HG02798 (cell line): ENCODE data around the gene PTPRJ.

Source experiments
- ATAC-seq: cut with Tn5 transposase; IDR thresholded peaks from one replicate; pipeline ENCODE4 v1.9.1; 2021; ENCODE audit warnings: mild to moderate bottlenecking; ENCODE audit not compliant: unreplicated experiment, poor library complexity

Gene PTPRJ

GRCh38 chr11:48105096-48105990, 125.0 kb downstream of the PTPRJ start:
- ATAC-seq: no peak

GRCh38 chr11:48106166-48106565, 125.8 kb downstream of the PTPRJ start:
- ATAC-seq: peak; percentile 25

GRCh38 chr11:48107188-48107704, 126.9 kb downstream of the PTPRJ start:
- ATAC-seq: peak; percentile 83

DNA sequence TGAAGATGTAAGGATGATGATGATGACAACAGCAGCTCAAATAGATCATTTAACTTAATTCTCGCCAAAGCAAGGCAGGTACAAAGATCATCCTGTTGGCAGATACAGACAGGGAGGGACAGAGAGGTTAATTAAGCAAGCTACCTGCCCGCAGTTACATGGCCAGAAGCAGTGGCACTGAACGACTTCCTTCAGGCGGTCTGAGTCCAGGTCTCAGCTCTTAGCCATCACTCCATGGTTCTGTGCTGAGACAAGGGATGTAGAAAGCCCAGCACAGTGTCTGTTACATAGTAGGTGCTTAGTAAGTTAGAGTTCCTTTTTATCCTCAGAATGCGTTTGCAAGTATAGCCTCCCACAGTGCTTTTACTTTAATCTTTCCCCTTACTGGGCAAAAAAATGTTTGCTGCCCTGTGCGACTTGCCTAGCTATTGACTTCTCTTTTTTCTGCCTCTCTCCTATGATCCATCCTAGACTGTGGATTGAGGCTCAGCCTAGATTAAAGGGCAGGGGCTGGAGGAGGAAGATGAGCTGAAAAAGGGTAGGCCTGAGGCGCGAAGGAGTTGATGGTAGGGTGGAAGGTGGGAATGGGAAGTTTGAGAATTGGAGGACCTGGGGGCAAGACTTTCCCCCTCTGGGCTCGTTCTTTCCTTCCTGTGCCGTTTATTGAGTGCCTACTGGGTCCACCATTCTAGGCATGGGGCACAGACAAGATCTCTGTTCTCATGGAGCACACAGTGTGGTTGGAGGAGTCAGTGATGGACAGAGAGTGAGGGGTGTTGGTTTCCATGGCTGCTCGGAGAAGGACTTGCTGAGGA, 128.1 kb downstream of the PTPRJ start:
- no peak for ATAC-seq

DNA sequence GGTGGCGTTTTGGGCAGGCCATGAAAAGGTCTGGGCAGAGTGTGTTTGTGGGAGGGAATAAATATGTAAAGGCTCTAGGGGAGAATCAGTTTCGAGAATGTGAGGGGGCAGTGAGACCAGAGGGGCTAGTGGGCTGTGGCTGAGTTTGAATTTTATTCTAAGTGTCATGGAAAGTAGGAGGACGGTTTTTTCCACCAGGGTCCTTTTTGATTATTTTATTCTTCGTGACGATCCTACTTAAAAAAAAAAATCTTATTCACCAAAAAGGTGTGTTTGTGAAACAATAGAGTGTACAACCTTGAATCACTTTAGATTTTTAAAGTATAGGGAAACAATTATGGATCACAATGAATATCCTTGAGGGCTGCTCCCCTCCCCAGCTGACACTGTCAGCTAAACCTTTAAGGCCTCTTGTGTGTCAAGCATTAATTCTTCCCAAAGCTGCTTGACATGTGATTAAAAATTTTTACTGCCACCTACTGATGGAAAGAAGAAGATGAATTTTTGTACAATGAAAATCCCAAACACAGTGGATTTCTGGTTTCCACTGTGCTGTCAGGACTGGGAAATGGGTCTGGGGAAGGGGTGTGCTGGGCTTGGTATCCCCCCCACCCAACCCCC, 128.8 kb downstream of the PTPRJ start:
- ATAC-seq: no peak

DNA sequence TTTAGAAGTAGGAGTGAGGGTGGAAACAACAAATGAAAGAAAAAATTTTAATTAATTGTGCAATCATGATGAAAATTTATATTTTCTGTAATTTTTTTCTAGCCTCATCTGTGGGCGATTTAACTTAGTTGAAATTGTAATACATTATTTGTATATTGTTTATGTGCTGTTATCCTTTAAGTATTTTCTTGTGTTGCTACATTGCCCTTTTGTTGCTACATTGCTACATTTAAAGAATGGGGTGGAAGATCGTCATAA, 130.1 kb downstream of the PTPRJ start:
- ATAC-seq: no peak

- no peak for ATAC-seq
Measured at GRCh38 chr11:48111891-48112290, 131.5 kb downstream of the PTPRJ start.

DNA sequence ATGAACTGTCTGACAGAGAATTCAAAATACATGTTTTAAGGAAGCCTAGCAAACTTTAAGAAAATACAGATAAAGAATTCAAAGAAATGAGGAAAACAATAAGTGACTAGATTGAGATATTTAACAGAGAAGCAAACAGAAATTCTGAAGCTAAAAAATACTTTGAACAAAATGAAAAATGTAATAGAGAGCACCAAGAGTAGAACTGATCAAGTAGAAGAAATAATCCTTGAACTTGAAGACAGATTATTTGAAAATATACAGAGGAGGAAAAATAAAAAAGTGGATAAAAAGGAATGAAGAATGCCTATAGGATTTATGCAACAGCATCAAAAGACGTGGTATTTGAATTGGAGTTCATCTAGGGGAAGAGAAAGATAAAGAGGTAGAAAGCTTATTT, 134.4 kb downstream of the PTPRJ start:
- no peak for ATAC-seq

DNA sequence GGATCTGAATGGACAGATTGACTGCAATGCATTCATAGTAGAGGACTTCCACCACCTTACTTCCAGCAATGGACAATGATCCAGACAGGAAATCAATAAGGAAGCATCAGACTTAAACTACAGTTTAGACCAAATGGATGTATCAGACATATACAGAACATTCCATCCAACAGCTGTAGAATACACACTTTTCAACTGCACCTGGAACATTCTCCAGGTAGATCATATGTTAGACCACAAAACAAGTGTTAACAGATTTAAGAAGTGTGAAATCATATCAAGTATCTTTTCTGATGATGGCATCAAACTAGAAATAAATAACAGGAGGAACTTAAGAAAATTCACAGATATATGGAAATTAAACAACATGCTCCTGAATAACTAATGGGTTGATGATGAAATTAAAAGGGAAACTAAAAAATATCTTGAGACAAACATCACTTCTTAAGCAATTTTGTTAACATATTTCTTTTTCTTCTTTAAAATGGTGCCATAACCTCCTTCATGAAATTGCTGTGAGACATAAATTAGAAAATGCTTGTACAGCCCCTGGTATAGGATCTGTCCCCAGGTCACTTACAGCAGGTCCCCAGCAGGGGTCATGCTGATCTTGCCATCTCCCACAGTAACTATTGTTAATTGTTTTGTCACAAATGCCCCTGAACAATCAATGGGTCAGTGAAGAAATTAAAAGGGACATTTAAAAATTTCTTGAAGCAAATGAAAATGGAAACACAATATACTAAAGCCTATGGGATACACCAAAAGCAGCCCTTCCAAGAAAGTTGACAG, 136.3 kb downstream of the PTPRJ start:
- peak; percentile 49 for ATAC-seq

DNA sequence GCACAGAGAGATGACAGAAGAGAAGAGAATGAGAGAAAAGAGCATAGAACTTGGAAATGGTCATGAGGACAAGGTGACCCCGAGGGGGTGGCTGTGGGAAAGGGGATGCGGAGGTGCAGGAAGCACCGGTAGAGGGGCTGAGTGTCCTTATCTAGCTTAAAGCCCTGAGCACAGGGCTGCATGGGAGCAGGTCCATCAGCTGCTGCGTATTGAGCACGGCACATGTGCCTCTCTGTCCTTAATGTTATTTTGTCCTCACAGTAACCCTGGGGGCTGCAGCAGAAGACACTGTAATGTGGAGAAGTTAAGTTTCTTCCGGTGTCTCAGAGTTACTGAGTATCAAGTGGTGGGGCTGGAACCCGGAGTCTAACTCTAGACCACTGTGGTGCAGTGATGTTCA, 141.9 kb downstream of the PTPRJ start:
- ATAC-seq: no peak

GRCh38 chr11:48122656-48123055, 142.3 kb downstream of the PTPRJ start:
- ATAC-seq: no peak

DNA sequence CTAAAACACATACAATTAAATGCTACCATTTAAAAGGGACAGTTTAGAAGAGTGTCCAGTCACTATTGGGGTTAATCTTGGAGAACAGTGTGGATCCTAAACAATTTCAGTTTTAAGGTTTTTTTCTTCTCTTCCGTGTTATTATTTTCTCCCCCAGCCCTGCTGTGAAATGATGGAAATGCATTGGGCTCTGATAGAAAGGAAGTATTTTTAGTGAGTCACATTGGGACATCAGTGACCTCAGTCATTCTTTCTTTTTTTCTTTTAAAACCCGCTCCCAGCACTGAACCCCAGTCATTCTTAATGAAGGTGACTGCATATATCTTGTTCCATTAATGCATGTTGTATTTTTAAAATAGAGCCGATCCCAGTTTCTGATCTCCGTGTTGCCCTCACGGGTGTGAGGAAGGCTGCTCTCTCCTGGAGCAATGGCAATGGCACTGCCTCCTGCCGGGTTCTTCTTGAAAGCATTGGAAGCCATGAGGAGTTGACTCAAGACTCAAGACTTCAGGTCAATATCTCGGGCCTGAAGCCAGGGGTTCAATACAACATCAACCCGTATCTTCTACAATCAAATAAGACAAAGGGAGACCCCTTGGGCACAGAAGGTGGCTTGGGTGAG, 143.0 kb downstream of the PTPRJ start:
- no peak for ATAC-seq

GRCh38 chr11:48123934-48124755, 143.8 kb downstream of the PTPRJ start:
- no peak for ATAC-seq

- no peak for ATAC-seq
Measured at GRCh38 chr11:48124880-48125279, 144.5 kb downstream of the PTPRJ start.

GRCh38 chr11:48125866-48126265, 145.5 kb downstream of the PTPRJ start:
- ATAC-seq: no peak

DNA sequence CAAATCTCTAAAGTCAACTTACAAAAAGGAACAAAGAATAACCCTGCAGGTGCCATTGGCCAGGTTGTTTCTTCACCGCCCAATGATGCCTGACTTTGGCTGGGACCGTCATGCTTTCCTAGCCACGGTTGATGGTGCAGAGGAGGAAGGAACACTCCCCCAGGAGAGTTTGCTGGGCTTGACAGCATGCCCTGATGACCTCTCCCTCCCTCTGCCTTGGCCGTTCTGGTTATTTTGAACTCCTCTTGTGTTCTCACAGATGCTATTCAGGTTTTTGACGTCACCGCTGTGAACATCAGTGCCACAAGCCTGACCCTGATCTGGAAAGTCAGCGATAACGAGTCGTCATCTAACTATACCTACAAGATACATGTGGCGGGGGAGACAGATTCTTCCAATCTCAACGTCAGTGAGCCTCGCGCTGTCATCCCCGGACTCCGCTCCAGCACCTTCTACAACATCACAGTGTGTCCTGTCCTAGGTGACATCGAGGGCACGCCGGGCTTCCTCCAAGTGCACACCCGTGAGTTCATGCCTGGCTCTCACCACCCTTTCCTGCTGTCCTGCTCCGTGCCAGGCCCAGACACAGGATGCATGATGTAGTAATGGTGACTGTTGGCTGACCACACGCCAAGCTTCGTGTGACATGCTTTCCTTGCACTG, 147.3 kb downstream of the PTPRJ start:
- no peak for ATAC-seq

GRCh38 chr11:48129697-48130395, 149.5 kb downstream of the PTPRJ start:
- peak; percentile 49 for ATAC-seq
